Right cardiac atrium (tissue), 5 donors: ENCODE results near the gene DEFB132. TPM values are rescaled to one million over a fixed set of nuclear protein-coding genes. Genes with fewer than 3 reads are reported as not detected.

Experiments used
- polyA plus RNA-seq: library from polyadenylated mRNA; stranded (reverse); fragments of 200-250 nt; gene quantifications from one replicate; pipeline ENCODE4 v1.2.3, GENCODE V29; 2013
- total RNA-seq, 4 donors: library from RNA; stranded (reverse); fragmentation: NEBNext Ultra II Directional; extraction: Animal tissue kit (Norgen Biotek cat#: 25700); gene quantifications; one replicate each; pipeline ENCODE4 v1.2.1, GENCODE V29; 2021
- donor health status: healthy with polysubstance abuse.
- donor health status: DM: no; HTN: yes; CAD: no.
- donor health status: DM: no; HTN: no; CAD: no.
- donor health status: DM: no; HTN: yes; CAD: no; lungs with severe emphysema.
- donor health status: DM: yes; HTN: yes; CAD: no.

DEFB132 gene
- total and polyA plus RNA-seq, 5 donors, result not detected

Other genes starting within 250 kb of the DEFB132 start
- not detected for gene DEFB125, start 170.1 kb upstream of the DEFB132 start, total RNA-seq
- gene DEFB125, start 170.1 kb upstream of the DEFB132 start, polyA plus RNA-seq, result not detected
- gene DEFB126, start 115.1 kb upstream of the DEFB132 start, total RNA-seq, result not detected
- not detected for gene DEFB126, start 115.1 kb upstream of the DEFB132 start, polyA plus RNA-seq
- gene DEFB127, start 100.3 kb upstream of the DEFB132 start, total RNA-seq, result not detected
- not detected for gene DEFB127, start 100.3 kb upstream of the DEFB132 start, polyA plus RNA-seq
- not detected for gene DEFB128, start 68.0 kb upstream of the DEFB132 start, total RNA-seq
- gene DEFB128, start 68.0 kb upstream of the DEFB132 start, polyA plus RNA-seq, result not detected
- gene DEFB129, start 30.5 kb upstream of the DEFB132 start, total RNA-seq, result not detected
- not detected for gene DEFB129, start 30.5 kb upstream of the DEFB132 start, polyA plus RNA-seq
- gene C20orf96, start 33.0 kb downstream of the DEFB132 start, total RNA-seq, result 1 to 10 TPM; 4.8 to 9.1 (median 6.9) TPM
- gene C20orf96, start 33.0 kb downstream of the DEFB132 start, polyA plus RNA-seq, result 4.2 TPM
- 10 to 100 TPM; 13.0 to 14.3 (median 13.9) TPM for gene ZCCHC3, start 39.8 kb downstream of the DEFB132 start, total RNA-seq
- 10.5 TPM for gene ZCCHC3, start 39.8 kb downstream of the DEFB132 start, polyA plus RNA-seq
- 10 to 100 TPM in 3 of 4 donors, 1 to 10 TPM in 1; 7.4 to 13.7 (median 11.8) TPM for gene SOX12, start 67.8 kb downstream of the DEFB132 start, total RNA-seq
- gene SOX12, start 67.8 kb downstream of the DEFB132 start, polyA plus RNA-seq, result 5.1 TPM
- gene NRSN2, start 89.4 kb downstream of the DEFB132 start, total RNA-seq, result 10 to 100 TPM; 24.5 to 30.9 (median 24.8) TPM
- 26.6 TPM for gene NRSN2, start 89.4 kb downstream of the DEFB132 start, polyA plus RNA-seq
- gene TRIB3, start 123.0 kb downstream of the DEFB132 start, total RNA-seq, result 1 to 10 TPM in 1 of 4 donors, under 1 TPM in 3; 0.49 to 2.1 (median 0.66) TPM
- 1.0 TPM for gene TRIB3, start 123.0 kb downstream of the DEFB132 start, polyA plus RNA-seq
- 10 to 100 TPM; 42.1 to 52.4 (median 45.9) TPM for gene RBCK1, start 150.6 kb downstream of the DEFB132 start, total RNA-seq
- 48.0 TPM for gene RBCK1, start 150.6 kb downstream of the DEFB132 start, polyA plus RNA-seq
- gene TBC1D20, start 204.8 kb downstream of the DEFB132 start, total RNA-seq, result 10 to 100 TPM; 24.3 to 26.5 (median 25.6) TPM
- gene TBC1D20, start 204.8 kb downstream of the DEFB132 start, polyA plus RNA-seq, result 13.6 TPM